Astrocyte of the spinal cord (primary cell): ENCODE measurements around the gene IRF1.

Source experiments
- DNase-seq: peaks from one replicate; pipeline ENCODE4 v3.0.0; 2011; ENCODE audit warnings: low read depth, low spot score
- H3K4me3 ChIP-seq: 2 replicates; pipeline ENCODE4 v1.5.1; 2011; ENCODE audit warnings: low read depth, mild to moderate bottlenecking, low read length, moderate library complexity
- CTCF ChIP-seq: IDR thresholded peaks from 2 replicates; pipeline ENCODE4 v1.5.1; 2012; ENCODE audit warnings: low read depth, mild to moderate bottlenecking, low read length, inconsistent platforms
- in situ Hi-C: cut with HindIII; loops from 2 replicates; pipeline ENCODE4 v1.10.0; 2017; ENCODE audit warnings: low sequenced_read_pairs

The IRF1 gene

GRCh38 chr5:132459983-132460838, 30.4 kb downstream of the IRF1 start:
- in situ Hi-C loops, result no loop called here
- DNase-seq, result no peak
- no peak overlapping the region for H3K4me3 ChIP-seq
- peak; percentile 25 for TF ChIP-seq CTCF

- no peak overlapping the region for H3K4me3 ChIP-seq
- peak; percentile 94 for DNase-seq
- no peak for TF ChIP-seq CTCF
- in situ Hi-C loops, result no loop called here
These were observed 31.3 kb downstream of the IRF1 start for GRCh38 chr5:132459031-132459982.

- in situ Hi-C loops, result no loop called here
- H3K4me3 ChIP-seq, result no peak overlapping the region
- peak; percentile 88 for DNase-seq
- TF ChIP-seq CTCF, result no peak
These were observed 31.9 kb downstream of the IRF1 start for GRCh38 chr5:132458651-132459030.

GRCh38 chr5:132458226-132458560, 32.4 kb downstream of the IRF1 start:
- H3K4me3 ChIP-seq, result no peak overlapping the region
- in situ Hi-C loops, result no loop called here
- no peak for TF ChIP-seq CTCF
- peak; percentile 72 for DNase-seq

GRCh38 chr5:132457371-132458225, 33.0 kb downstream of the IRF1 start:
- peak; percentile 81 for DNase-seq
- TF ChIP-seq CTCF, result no peak
- no peak overlapping the region for H3K4me3 ChIP-seq
- in situ Hi-C loops, result no loop called here

- no peak for DNase-seq
- H3K4me3 ChIP-seq, result no peak overlapping the region
- in situ Hi-C loops, result no loop called here
- TF ChIP-seq CTCF, result no peak
These were observed 33.6 kb downstream of the IRF1 start for GRCh38 chr5:132456987-132457361.
